OCI-LY1 (cell line): ENCODE results near the gene SETDB1.

Experiments used
- H2AFZ ChIP-seq: fragments of 200-600 bp; sonication (generic), shearing (Covaris generic); 2 replicates; pipeline ENCODE4 v1.6.0; 2014; ENCODE audit warnings: antibody characterized with exemption, mild to moderate bottlenecking, low read length
- H3F3A ChIP-seq: fragments of 200-600 bp; sonication (generic), shearing (Covaris generic); 2 replicates; pipeline ENCODE4 v1.6.0; 2014; ENCODE audit warnings: mild to moderate bottlenecking, antibody characterized with exemption, low read length, moderate library complexity; ENCODE audit not compliant: insufficient read depth
- H3K27ac ChIP-seq: fragments of 200-600 bp; sonication (generic); 2 replicates; pipeline ENCODE4 v1.5.1; 2014; ENCODE audit warnings: low read length, mixed run types, mild to moderate bottlenecking, low read depth; ENCODE audit not compliant: poor library complexity, severe bottlenecking
- H3K27me3 ChIP-seq: fragments of 200-600 bp; sonication (generic); 2 replicates; pipeline ENCODE4 v1.6.0; 2014; ENCODE audit warnings: antibody characterized with exemption, mild to moderate bottlenecking, low read length, moderate library complexity; ENCODE audit not compliant: insufficient read depth
- H3K36me3 ChIP-seq: fragments of 200-600 bp; sonication (generic); 2 replicates; pipeline ENCODE4 v1.6.1; 2014; ENCODE audit warnings: mild to moderate bottlenecking, antibody characterized with exemption, low read length, moderate library complexity, mixed read lengths; ENCODE audit not compliant: insufficient read depth
- H3K4me1 ChIP-seq: fragments of 200-600 bp; sonication (generic); 2 replicates; pipeline ENCODE4 v1.5.1; 2014; ENCODE audit warnings: mild to moderate bottlenecking, low read length, moderate library complexity; ENCODE audit not compliant: insufficient read depth, severe bottlenecking
- H3K4me2 ChIP-seq: fragments of 200-600 bp; sonication (generic), shearing (Covaris generic); 2 replicates; pipeline ENCODE4 v1.6.1; 2014; ENCODE audit warnings: low read length
- H3K4me3 ChIP-seq: fragments of 200-600 bp; sonication (generic); 2 replicates; pipeline ENCODE4 v1.5.1; 2014; ENCODE audit warnings: low read length, low read depth, mild to moderate bottlenecking, mixed read lengths; ENCODE audit not compliant: poor library complexity, severe bottlenecking
- H3K79me2 ChIP-seq: fragments of 200-600 bp; shearing (Covaris generic); 2 replicates; pipeline ENCODE4 v1.6.1; 2016; ENCODE audit warnings: mixed run types, low read length, mixed read lengths; ENCODE audit not compliant: insufficient read depth
- H3K9ac ChIP-seq: fragments of 200-600 bp; sonication (generic), shearing (Covaris generic); 2 replicates; pipeline ENCODE4 v1.6.1; 2014; ENCODE audit warnings: mild to moderate bottlenecking, low read length, mixed read lengths
- H3K9me2 ChIP-seq: fragments of 200-600 bp; sonication (generic), shearing (Covaris generic); 2 replicates; pipeline ENCODE4 v1.6.1; 2014; ENCODE audit warnings: low read depth, mild to moderate bottlenecking, low read length, mixed read lengths
- H3K9me3 ChIP-seq: fragments of 200-600 bp; shearing (Covaris generic); 2 replicates; pipeline ENCODE4 v1.6.1; 2014; ENCODE audit warnings: low read length, mixed read lengths
- H4K20me1 ChIP-seq: fragments of 200-600 bp; sonication (generic), shearing (Covaris generic); 2 replicates; pipeline ENCODE4 v1.6.0; 2016; ENCODE audit warnings: mild to moderate bottlenecking, low read length; ENCODE audit not compliant: insufficient read depth
- EZH2 ChIP-seq: fragments of 200-600 bp; sonication (generic), shearing (Covaris generic); IDR thresholded peaks from 2 replicates; pipeline ENCODE4 v1.8.0; 2017; ENCODE audit warnings: borderline replicate concordance, mixed run types, mild to moderate bottlenecking, antibody characterized with exemption, low read length, moderate library complexity, mixed read lengths
- TF ChIP-seq, protein P1 (sequence below): fragments of 200-600 bp; sonication (generic), shearing (Covaris generic); IDR thresholded peaks from 2 replicates; pipeline ENCODE4 v1.5.1; 2017; ENCODE audit warnings: mild to moderate bottlenecking, antibody characterized with exemption, low read length, moderate library complexity, mixed read lengths

The SETDB1 gene

DNA sequence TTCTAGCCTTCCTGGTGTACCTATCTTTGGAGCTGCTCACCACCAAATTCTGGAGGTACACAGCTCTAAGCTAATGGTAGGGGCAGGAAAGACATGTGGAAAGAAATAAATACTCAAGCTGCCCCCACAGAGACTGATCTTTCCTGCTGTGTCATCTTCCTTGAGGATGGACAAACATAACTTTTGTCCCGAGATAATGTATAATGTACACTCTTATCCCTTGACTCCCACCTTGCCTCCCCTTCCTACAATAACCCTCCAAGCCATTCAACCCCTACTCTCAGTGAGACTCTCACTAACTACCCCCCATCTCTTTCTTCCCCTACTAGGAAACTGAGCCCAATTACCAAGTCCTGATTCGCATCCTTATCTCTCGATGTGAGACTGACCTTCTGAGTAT lies 68.1 kb downstream of the SETDB1 start:
- Histone ChIP-seq H3K9me2 (no peaks in the 10 kb centered on the region), H3K4me1 (peaks cover 6% of the 10 kb centered on the region), H3K4me2 (no peak overlapping the region), H3K9ac (no peak overlapping the region), H2AFZ (no peak overlapping the region), H3K9me3 (no peaks in the 10 kb centered on the region), H3F3A (no peaks in the 10 kb centered on the region), H4K20me1 (no peaks in the 10 kb centered on the region), H3K4me3 (no peak overlapping the region), H3K27me3 (no peaks in the 10 kb centered on the region), H3K79me2 (no peaks in the 10 kb centered on the region), H3K27ac (no peak overlapping the region), H3K36me3 (no peaks in the 10 kb centered on the region)
- TF ChIP-seq, protein P1, sequence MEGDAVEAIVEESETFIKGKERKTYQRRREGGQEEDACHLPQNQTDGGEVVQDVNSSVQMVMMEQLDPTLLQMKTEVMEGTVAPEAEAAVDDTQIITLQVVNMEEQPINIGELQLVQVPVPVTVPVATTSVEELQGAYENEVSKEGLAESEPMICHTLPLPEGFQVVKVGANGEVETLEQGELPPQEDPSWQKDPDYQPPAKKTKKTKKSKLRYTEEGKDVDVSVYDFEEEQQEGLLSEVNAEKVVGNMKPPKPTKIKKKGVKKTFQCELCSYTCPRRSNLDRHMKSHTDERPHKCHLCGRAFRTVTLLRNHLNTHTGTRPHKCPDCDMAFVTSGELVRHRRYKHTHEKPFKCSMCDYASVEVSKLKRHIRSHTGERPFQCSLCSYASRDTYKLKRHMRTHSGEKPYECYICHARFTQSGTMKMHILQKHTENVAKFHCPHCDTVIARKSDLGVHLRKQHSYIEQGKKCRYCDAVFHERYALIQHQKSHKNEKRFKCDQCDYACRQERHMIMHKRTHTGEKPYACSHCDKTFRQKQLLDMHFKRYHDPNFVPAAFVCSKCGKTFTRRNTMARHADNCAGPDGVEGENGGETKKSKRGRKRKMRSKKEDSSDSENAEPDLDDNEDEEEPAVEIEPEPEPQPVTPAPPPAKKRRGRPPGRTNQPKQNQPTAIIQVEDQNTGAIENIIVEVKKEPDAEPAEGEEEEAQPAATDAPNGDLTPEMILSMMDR = no peak
- TF ChIP-seq EZH2 = no peak

DNA sequence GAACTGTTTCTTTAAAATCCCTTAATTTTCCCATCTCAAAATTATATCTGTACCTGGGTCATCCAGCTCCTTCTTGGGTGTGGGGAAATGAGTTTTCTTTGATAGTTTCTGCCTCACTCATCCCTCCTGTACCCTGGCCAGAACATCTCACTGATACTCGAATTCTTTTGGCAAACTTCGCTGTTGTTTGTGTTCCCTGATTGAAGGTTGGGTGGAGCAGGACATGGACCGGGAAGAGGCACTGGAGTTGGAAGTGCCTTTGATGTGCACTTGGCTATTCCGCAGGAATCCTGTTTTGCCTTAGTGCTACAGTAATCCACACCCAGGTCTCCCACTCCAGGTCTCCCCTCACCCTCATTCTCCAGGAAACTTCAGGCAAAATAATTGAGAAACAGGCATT lies 69.3 kb downstream of the SETDB1 start:
- H2AFZ ChIP-seq = peak overlapping the region; percentile 10; the same call in 1 of the 2 replicates
- no peak overlapping the region for H3K9ac ChIP-seq

DNA sequence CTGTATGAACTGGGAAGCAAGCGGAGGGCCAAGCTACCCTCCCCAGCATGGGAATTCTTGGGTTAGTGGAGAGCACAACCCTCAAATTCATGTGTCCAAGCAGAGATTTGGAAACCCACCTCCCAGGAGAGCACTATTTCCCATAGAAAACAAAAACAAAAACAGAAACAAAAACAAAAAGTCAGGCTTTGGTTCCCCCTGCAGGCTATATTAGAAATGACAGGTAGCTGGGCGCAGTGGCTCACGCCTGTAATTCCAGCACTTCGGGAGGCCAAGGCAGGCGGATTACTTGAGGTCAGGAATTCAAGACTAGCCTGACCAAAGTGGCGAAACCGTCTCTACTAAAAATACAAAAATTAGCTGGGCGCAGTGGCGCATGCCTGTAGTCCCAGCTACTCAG lies 69.7 kb downstream of the SETDB1 start:
- TF ChIP-seq, protein P1 = peak; percentile 75
- TF ChIP-seq EZH2 = no peak
- H4K20me1 ChIP-seq = no peaks in the 10 kb centered on the region
- no peaks in the 10 kb centered on the region for H3K9me3 ChIP-seq
- H3F3A ChIP-seq = no peaks in the 10 kb centered on the region
- peak overlapping the region; percentile 10; the same call in 1 of the 2 replicates for H2AFZ ChIP-seq
- H3K4me2 ChIP-seq = peak overlapping the region; percentile 13; the same call in 1 of the 2 replicates
- peaks cover 10% of the 10 kb centered on the region for H3K4me1 ChIP-seq
- no peaks in the 10 kb centered on the region for H3K27me3 ChIP-seq
- H3K9ac ChIP-seq = no peak overlapping the region
- H3K9me2 ChIP-seq = no peaks in the 10 kb centered on the region
- no peak overlapping the region for H3K4me3 ChIP-seq
- H3K27ac ChIP-seq = no peak overlapping the region
- H3K79me2 ChIP-seq = no peaks in the 10 kb centered on the region
- no peaks in the 10 kb centered on the region; the same call in 1 of the 2 replicates for H3K36me3 ChIP-seq

More for the DNA sequence above, 69.3 kb downstream of the SETDB1 start:
- Histone ChIP-seq H4K20me1 (no peaks in the 10 kb centered on the region), H3F3A (no peaks in the 10 kb centered on the region), H3K9me3 (no peaks in the 10 kb centered on the region), H3K4me3 (no peak overlapping the region), H3K9me2 (no peaks in the 10 kb centered on the region), H3K79me2 (no peaks in the 10 kb centered on the region), H3K27ac (no peak overlapping the region), H3K27me3 (no peaks in the 10 kb centered on the region), H3K4me2 (peak overlapping the region; percentile 13; the same call in 1 of the 2 replicates), H3K4me1 (peaks cover 10% of the 10 kb centered on the region), H3K36me3 (no peaks in the 10 kb centered on the region; the same call in 1 of the 2 replicates)
- TF ChIP-seq, protein P1 = no peak
- no peak for TF ChIP-seq EZH2
